CD4-positive, alpha-beta T cell treated with Interleukin-6 at 100 ng/mL for 8 hours (primary cell): ENCODE data around the gene BIN1.

Source experiments
- DNase-seq: peaks from one replicate; pipeline ENCODE4 v3.0.0-alpha.2; 2020; ENCODE audit warnings: mixed read lengths, low spot score

The BIN1 gene

DNA sequence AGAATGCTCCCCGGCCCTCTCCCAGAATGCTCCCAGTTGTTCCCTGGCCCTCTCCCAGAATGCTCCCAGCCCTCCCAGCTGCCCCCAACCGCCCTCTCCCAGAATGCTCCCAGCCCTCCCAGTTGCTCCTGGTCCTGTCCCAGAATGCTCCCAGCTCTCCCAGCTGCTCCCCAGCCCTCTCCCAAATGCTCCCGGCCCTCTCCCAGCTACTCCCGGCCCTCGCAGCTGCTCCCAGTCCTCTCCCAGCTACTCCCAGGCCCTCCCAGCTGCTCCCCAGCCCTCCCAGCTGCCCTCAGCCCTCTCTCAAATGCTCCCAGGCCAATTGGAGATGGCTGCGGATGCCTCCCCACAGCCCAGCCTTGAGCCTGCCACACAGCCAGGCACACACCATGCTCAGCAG lies 31.1 kb downstream of the BIN1 start:
- DNase-seq, result no peak

- DNase-seq, result no peak
These were observed 32.0 kb downstream of the BIN1 start for GRCh38 chr2:127074936-127075335.

DNA sequence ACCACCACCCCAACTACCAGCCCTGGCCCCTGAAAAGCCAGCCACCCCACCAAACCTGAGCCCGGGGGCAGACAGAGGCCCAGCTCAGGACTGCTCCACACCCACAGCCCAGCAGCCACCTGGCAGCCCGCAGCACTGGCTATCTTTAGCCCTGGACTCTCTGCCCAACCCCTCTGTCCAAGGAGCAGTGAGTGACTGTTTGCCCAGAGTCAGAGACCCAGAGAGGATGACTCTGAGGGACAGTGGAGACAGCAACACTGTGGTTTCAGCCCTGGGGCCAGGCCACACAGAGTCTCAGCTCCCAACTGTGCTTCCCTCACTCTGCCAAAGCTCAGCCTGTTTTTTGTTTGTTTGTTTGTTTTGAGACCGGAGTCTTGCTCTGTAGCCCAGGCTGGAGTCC lies 32.6 kb downstream of the BIN1 start:
- DNase-seq, result no peak

- no peak for DNase-seq
These were observed 34.0 kb downstream of the BIN1 start for GRCh38 chr2:127072970-127073369.

DNA sequence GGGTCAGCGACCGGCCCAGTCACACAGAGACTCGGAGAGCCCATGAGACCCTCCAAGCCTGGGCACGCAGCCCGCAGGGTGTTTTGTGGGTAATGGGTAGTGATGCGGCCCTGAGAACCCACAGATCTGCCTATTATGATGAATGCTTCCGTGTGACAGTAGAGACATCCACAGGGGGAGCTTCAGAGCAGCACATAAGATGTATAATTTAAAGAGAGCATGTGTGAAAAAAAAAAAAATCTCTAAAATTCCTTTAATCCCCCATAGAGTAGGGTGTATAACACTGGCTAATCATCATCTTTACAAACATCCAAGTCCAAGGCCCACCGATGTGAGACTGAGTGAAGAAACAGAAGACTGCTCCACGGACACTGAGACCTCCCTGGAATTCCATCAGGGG lies 34.6 kb downstream of the BIN1 start:
- no peak for DNase-seq

DNA sequence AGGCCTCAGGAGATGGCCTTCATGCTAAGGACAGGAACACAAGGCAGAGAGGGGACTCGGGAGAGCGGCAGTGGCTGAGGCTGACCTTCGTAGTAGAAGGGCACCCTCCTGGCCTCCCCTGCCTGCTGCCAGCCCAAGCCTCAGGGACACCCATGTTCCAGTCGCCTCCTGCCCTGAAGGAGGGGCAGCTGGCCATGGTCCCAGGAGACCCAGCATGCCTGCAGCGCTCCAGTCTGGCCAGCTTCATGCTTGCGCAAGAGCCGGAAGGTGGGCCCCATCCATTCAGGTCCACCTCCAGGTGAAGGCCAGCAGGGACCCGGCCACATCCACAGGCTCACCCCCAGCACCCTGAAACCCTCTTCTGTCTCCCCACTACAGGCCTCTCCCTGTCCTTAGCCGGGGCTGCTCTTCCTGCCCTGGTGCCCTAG lies 35.0 kb downstream of the BIN1 start:
- no peak for DNase-seq

DNA sequence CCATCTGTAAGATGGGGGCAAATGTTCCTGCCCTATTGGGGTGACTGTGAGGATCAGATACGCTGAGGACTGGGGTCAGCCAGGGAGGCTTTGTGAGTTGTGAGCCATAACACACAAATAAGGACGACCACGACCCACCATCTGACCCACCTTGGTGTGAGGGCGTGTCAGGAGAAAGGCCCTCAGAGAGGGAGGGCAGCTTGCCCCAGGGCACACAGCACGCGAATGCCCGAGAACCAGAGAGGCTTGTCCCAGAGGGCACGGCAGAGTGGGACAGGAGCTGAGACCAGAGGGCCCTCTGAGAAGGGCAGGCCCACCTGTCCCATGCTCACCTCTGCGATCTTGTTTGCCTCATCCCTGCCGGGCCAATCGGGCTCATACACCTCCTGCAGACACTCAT lies 36.7 kb downstream of the BIN1 start:
- DNase-seq, result no peak

DNA sequence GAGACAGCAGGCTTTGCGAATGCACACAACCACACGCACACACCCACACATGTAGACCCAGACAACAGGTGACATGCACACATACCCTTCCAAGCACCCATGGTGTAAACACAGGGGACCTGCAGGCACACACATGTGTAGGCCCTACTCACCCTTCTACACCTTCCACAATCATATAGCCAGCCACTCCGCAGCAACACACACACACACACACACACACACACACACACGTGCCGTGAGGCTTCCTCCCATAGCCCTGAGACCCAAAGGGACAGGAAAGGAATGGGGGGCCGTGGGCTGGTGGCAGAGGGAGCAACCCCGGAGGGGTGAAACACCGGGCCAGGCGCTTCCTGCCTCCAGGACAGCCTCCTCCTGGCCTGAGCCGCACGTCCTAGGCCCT lies 37.4 kb downstream of the BIN1 start:
- no peak for DNase-seq

DNA sequence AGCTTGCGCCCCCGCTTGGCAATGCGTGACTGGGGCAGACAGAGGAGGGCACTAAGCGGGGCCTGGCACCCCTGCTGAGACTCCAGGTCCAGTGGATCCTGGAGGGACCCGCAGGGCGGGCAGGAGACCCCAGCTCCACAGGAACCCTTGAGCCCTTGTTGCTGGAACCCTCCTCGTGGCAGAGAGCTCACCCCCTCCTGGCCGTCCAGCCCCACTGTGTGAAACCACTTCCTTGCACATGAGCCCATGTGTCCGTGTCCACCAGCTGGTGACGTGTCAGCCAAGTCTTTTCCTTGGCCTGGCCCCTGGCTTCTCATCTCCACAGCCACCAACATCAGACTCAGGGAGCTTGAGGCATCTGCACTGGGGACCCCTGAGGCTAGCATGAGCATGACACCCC lies 38.0 kb downstream of the BIN1 start:
- no peak for DNase-seq

- DNase-seq, result no peak
These were observed 38.6 kb downstream of the BIN1 start for GRCh38 chr2:127068351-127068741.

DNA sequence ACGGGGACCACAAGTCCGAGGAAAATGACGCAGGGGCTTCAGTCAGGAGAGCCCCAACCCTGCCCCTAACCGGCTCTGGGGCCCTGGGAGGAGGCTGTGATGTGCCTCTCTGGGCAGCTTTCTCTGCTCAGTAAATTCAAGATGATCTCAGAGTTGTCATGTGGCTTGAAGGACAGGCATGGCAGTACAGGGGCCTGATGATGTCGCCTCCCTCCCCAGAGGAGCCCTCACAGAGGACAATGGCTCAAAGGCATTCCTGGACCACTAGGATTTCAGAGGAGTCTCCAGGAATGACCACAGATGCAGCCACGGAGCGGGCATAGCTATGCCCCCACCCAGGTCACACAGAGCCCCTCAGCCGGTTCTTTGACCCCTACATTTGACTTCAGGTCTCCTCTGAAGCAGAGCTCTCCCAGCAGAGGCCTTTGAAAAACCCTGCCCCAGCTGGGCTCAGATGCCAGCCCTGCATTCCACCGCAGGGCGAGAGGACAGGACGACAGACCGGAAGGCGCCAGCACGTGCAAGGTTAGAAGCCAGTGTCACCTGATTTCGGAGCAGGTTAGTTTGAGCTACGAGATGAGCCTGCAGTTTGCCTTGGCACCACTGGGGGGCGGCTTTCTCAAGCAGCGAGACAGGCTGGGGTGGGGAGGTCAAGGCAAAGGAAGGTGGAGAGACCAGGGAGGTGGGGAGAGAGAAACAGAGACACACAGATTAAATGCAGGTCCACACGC lies 39.2 kb downstream of the BIN1 start:
- DNase-seq, result peak; percentile 73

DNA sequence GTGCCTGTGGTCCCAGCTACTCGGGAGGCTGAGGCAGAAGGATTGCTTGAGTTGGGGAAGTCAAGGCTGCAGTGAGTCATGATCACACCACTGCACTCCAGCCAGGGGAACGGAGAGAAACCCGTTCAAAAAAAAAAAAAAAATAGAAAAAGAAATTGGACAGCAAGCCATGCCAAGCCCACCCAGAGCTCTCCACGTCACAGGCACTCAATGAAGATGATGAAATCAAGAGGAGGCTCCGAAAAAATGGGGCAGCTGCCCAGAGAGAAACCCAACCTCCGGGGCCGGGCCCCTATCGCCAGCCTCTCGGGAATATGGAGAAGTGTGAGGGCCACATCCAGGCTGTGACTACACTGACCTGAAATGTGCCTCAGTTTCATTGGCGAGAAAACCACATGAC lies 40.0 kb downstream of the BIN1 start:
- no peak for DNase-seq

DNA sequence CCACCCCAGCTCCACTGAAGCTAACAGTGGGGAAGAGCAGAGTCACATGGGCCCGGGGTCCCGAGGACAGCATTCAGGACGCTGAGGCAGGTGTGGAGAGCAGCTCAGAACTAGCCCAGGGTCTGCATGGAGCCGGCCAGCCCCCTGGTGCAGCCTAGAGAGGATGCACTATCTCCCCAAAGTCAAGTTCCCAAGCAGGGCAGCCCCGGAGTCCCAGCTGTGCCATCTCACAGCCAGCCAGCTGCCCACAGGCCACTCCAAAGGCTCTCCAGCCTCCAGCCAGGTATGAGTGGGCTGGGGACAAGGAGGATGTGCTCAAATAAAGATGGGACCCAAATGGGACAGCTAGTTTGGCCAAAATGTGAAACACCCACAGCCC lies 41.0 kb downstream of the BIN1 start:
- DNase-seq, result no peak

GRCh38 chr2:127065299-127065939 lies 41.5 kb downstream of the BIN1 start:
- no peak for DNase-seq

GRCh38 chr2:127064642-127065250 lies 42.2 kb downstream of the BIN1 start:
- peak; percentile 64 for DNase-seq

- no peak for DNase-seq
These were observed 43.0 kb downstream of the BIN1 start for GRCh38 chr2:127063701-127064590.

DNA sequence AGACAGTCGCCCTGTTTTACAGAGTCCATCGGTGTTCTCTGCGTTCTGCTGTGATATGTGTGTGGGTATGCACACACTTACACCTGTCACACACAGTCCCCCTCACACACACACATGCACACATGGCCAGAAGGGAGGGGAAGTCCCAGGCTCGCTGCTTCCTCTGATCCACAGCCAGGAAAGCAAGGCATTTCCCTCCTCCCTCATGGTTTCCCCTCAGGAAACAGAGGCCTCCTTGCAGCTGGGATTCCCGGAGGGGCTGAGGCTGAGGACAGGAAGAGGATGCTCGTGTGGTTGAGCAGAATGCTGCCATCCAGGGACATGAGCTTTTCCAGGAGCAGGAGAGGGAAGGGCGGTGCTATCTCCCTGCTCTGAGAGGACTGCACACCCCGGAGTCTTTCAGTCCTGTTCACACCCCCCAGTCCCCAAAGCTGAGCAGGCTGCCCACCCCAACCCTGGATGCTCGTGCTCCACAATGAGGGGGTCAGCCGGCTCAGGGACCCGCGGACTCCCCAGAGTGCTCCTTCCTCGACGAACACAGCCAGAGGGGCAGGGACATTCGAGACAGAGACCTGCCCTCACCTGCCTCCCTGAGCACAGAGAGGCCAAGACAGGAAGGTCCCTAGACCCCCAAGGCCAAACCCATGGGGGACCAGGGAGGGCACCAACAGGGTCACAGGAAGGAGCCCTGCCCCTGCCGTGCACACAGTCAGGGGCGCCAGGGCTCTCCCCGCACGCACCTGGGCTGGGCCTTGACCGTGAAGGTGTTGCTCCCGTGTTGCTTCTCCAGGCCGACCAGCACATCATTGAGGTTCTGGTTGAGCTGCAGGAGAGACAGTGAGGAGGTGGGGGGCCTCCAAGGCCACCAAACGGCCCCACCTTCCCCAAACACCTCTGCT lies 45.3 kb downstream of the BIN1 start:
- DNase-seq, result no peak

DNA sequence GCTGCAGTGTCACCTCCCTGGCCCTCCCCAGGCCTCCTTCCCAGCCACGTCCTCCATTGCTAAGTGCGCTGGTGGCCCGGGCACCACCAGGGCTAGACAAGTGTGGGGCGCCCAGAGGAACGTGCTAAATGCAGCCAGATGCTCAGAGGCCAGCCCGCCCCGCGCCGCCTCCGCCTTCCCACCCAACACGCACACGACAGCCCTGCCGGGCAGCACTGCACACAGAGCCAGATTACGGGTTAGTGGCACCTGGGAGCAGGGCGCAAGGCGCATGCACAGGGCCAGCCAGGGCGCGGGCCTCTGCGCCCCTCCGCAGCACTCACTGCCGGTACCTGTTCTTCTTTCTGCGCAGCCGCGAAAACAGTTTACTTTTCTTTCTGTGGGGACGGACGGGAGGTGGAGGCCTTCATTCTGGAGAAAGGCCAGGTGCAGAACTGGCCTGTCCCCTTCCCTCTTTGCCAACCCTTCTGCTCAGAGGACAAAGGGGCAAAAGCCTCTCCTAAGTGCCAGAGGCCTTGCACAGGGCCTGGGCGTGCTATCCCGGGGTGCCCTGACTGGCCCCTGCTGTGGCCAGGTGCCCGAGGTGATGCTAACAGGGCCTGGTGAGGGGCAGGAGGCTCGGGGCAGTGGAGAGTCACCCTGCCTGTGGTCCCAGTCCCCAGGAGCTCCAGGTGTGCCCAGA lies 46.5 kb downstream of the BIN1 start:
- no peak for DNase-seq

DNA sequence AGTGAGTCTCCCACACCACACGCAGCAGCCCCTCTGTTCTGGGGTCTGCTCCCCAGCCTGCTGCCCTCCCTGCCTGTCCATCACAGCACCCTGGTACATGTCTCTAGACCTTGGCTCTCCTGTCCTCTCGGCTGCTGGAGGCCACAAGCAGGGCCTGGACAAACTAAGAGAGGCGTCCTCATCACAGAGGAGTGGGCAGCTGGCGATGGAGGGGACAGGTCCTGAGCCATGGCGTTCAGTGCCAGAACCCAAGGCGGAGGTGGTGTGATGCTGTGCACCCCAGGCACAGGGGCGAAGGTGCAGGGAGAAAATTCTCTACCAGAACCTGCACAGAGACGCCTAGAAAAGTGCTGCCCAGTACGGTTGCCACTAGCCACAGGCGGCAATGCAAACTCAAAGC lies 47.4 kb downstream of the BIN1 start:
- no peak for DNase-seq

GRCh38 chr2:127058954-127059252 lies 48.1 kb downstream of the BIN1 start:
- DNase-seq, result no peak
